NCI-H1048 (cell line): ENCODE results near the gene RAB31.
"Not testable (repeated sequence)": the region's sequence is repeated elsewhere in the genome, so short reads cannot be mapped to it uniquely, and the experiment has no call there.

Source experiments
- DNase-seq: peaks from one replicate; lab custom pipeline; 2025; lab: John Stamatoyannopoulos, UW

RAB31 gene

GRCh38 chr18:9708057-9708433 is at the start of gene RAB31:
Gene RAB31, plus strand, starts transcription at chr18:9708301. Its CDS starts 105 bp downstream, at chr18:9708406.
- no peak for DNase-seq

- DNase-seq: no peak
Observed at GRCh38 chr18:9659499-9660375, 48.4 kb upstream of the RAB31 start.

GRCh38 chr18:9661564-9661963 is 46.5 kb upstream of the RAB31 start:
- DNase-seq: no peak

- no peak for DNase-seq
Observed at GRCh38 chr18:9663377-9663776, 44.7 kb upstream of the RAB31 start.

GRCh38 chr18:9665314-9665713 is 42.8 kb upstream of the RAB31 start:
- no peak for DNase-seq

- no peak for DNase-seq
Observed at GRCh38 chr18:9666548-9666947, 41.6 kb upstream of the RAB31 start.

GRCh38 chr18:9669016-9669415 is 39.1 kb upstream of the RAB31 start:
- DNase-seq: no peak

GRCh38 chr18:9671214-9671613 is 36.9 kb upstream of the RAB31 start:
- DNase-seq: no peak

GRCh38 chr18:9673296-9674251 is 34.5 kb upstream of the RAB31 start:
- no peak for DNase-seq

GRCh38 chr18:9678216-9678615 is 29.9 kb upstream of the RAB31 start:
- DNase-seq: not testable (repeated sequence)

- no peak for DNase-seq
Observed at GRCh38 chr18:9679125-9679524, 29.0 kb upstream of the RAB31 start.

GRCh38 chr18:9681217-9681616 is 26.9 kb upstream of the RAB31 start:
- no peak for DNase-seq

- no peak for DNase-seq
Observed at GRCh38 chr18:9682572-9682971, 25.5 kb upstream of the RAB31 start.

GRCh38 chr18:9683418-9684396 is 24.4 kb upstream of the RAB31 start:
- DNase-seq: no peak

GRCh38 chr18:9684881-9685614 is 23.1 kb upstream of the RAB31 start:
- no peak for DNase-seq

GRCh38 chr18:9685615-9685890 is 22.5 kb upstream of the RAB31 start:
- no peak for DNase-seq

GRCh38 chr18:9688036-9688741 is 19.9 kb upstream of the RAB31 start:
- no peak for DNase-seq

- DNase-seq: no peak
Observed at GRCh38 chr18:9689253-9689652, 18.8 kb upstream of the RAB31 start.

GRCh38 chr18:9690418-9691188 is 17.5 kb upstream of the RAB31 start:
- DNase-seq: no peak

GRCh38 chr18:9691235-9691634 is 16.9 kb upstream of the RAB31 start:
- DNase-seq: no peak
